ENCODE results near the gene SLC16A10. TPM values are rescaled to one million over a fixed set of nuclear protein-coding genes. Genes with fewer than 3 reads are reported as not detected.

The SLC16A10 gene
- total RNA-seq, 1 donor = not detected

DNA sequence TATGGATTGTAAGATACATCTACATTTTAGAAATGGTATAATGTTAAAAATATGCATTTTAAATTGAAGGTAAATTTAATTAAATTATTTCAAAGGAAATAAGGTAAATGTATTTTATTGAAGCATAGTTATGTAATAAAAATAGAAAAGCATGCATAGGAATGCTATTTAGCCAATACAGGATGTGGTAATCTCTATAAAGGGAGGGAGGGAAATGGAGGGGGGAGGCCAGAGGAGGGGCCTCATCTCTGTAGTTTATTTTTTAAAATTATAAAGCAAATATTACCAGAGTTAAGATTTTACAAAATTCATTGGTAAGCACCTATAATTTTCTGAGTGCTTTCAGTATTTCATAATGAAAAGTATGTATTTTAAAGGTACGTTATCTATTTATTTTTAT is 27.2 kb downstream of the SLC16A10 start:
- DNase-seq (ENCODE audit: low read depth) = peak; percentile 2
- TF ChIP-seq, protein P1, sequence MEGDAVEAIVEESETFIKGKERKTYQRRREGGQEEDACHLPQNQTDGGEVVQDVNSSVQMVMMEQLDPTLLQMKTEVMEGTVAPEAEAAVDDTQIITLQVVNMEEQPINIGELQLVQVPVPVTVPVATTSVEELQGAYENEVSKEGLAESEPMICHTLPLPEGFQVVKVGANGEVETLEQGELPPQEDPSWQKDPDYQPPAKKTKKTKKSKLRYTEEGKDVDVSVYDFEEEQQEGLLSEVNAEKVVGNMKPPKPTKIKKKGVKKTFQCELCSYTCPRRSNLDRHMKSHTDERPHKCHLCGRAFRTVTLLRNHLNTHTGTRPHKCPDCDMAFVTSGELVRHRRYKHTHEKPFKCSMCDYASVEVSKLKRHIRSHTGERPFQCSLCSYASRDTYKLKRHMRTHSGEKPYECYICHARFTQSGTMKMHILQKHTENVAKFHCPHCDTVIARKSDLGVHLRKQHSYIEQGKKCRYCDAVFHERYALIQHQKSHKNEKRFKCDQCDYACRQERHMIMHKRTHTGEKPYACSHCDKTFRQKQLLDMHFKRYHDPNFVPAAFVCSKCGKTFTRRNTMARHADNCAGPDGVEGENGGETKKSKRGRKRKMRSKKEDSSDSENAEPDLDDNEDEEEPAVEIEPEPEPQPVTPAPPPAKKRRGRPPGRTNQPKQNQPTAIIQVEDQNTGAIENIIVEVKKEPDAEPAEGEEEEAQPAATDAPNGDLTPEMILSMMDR (IDR thresholded peaks at IDR 0.05; ENCODE audit: insufficient read depth, low read depth, low read length) = no peak
- H3K4me3 ChIP-seq (ENCODE audit: low read depth, low read length) = no peak overlapping the region

DNA sequence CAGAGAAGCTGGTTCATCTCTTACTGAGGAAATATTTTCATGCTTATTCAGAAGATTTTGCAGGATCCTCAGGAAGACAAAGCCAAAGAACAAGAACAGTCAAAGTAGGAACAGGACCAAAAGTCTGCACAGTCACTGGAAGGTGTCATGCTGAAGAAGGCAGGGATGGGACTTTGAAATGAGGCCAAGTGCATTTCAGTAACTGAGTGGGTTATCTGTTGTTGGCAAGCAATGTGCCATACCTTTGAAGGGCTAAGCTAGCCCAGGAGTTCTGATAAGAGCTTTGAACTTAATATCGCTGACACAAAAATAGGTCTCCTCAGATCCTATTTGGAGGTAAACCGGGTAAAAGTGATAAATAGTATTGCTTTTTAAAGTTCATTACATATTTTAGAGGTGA is 31.5 kb downstream of the SLC16A10 start:
- no peak overlapping the region for H3K4me3 ChIP-seq (ENCODE audit: low read depth, low read length)
- TF ChIP-seq, protein P1 (IDR thresholded peaks at IDR 0.05; ENCODE audit: insufficient read depth, low read depth, low read length) = no peak
- DNase-seq (ENCODE audit: low read depth) = no peak

DNA sequence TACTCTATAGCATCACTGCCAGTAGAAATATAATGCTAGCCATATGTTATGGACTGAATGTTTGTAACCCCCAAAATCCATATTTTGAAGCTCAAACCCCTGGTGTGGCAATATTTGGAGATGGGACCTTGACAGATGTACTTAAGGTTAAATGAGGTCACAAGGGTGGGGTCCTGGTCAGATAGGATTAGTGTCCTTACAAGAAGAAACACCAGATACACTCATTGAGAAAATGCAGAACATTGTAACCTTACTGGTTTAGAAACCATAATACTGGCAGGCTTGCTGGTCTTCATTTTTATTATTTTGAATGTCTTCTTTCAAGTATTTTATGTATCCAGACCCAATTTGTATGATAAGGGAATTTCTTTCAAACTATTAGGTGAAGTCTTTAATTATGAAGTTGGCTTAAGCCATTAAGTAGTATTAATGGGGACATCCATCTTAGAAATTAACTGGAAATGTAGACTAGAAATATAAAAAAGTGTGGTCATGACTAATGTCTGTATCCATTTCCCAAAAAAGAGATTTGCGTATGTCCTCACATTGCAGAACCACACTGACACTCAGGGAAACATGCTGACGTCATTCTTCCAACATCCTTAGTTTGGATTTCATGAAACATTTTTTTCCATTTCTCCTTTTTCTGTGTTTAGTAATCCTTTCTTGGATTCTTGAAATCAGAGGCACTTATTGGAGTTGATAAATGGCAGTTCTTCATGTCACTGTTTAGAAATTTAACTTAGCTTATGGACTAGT is 32.4 kb downstream of the SLC16A10 start:
- H3K4me3 ChIP-seq (ENCODE audit: low read depth, low read length) = no peak overlapping the region
- TF ChIP-seq, protein P1 (IDR thresholded peaks at IDR 0.05; ENCODE audit: insufficient read depth, low read depth, low read length) = no peak
- peak; percentile 7 for DNase-seq (ENCODE audit: low read depth)

DNA sequence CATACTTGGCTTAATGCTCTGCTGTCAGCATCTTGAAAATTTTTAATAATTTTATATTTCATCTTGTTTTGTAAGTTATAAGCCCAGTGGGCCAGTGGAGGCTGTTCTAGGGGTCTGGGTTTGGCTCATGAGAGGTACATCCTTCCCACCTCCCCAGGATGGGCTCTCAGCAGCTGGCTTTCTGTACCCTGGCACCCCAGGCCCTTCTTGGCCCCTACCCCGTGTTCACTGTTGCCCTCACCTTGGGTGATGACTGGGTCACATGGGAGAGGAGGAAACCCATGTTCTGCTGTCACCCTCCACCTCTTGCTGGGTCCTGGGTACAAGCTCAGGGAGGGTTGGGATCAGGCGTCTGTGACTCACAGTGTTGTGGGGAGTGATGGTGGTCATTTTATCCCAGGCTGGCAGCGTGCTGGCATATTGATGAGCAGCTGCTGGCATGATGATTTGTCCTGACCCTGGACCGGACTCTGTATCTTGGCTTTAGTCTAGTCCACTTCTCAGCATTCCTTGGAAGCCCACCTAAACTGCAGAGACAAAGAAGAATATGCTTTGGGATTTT is 34.6 kb downstream of the SLC16A10 start:
- TF ChIP-seq, protein P1 (IDR thresholded peaks at IDR 0.05; ENCODE audit: insufficient read depth, low read depth, low read length) = no peak
- no peak for DNase-seq (ENCODE audit: low read depth)
- H3K4me3 ChIP-seq (ENCODE audit: low read depth, low read length) = no peak overlapping the region

DNA sequence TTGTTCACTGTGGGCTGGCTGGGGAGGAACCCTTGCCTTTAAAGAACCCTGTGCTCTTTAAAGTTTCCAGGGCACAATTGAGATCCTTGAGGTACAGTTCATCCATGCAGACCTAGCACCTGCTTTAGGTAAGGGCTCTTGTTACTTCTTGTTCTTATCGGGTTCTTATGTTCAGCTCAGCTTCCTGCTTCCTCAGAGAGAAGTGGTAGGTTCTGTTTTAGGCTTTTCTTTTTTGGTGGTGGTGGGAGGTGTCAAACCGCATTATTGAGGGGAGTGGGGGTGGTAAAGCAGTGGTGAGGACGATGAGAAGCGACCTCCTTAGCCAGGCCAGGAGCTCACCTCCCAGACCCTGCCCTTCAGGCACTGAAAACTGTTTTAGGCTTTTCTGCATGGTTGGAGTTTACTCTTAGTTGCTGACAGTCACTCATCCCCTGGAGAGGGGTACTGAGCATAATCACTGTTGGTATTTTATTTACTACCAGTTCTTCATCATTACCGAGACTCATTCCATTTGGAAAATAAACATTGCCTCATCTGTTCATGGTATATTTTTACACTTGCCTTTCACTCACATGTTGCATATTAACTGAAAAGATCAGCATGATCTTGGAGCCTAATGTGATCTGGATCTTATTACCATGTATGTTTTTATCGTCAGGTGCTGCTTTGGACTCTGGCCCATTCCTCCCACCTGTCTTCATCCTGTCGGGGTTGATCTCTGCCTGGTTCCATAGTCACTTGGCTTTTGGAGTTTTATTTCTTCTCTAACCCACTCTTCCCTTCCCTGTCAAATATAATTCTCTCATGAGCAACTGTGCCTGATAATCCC is 35.4 kb downstream of the SLC16A10 start:
- H3K4me3 ChIP-seq (ENCODE audit: low read depth, low read length) = no peak overlapping the region
- TF ChIP-seq, protein P1 (IDR thresholded peaks at IDR 0.05; ENCODE audit: insufficient read depth, low read depth, low read length) = no peak

DNA sequence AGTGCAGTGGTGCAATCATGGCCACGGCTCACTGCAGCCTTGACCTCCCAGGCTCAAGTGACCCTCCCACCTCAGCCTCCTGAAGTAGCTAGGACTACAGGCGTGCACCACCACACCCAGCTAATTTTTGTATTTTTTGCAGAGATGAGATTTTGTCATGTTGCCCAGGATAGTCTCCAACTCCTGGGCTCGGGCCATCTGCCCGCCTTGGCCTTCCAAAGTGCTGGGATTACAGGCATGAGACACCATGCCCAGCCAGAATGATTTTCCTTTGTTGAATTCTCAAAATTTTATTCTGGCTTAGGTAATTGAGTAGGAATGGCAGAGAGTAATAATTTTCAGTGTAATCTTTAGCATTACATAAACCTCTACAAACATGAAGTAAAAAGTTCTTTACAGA is 37.1 kb downstream of the SLC16A10 start:
- DNase-seq (ENCODE audit: low read depth) = no peak
- H3K4me3 ChIP-seq (ENCODE audit: low read depth, low read length) = no peak overlapping the region
- TF ChIP-seq, protein P1 (IDR thresholded peaks at IDR 0.05; ENCODE audit: insufficient read depth, low read depth, low read length) = no peak

More for the DNA sequence above, 35.4 kb downstream of the SLC16A10 start:
- no peak for DNase-seq (ENCODE audit: low read depth)
